B cell (primary cell): ENCODE measurements around the gene ITLN1. TPM values are rescaled to one million over a fixed set of nuclear protein-coding genes. Genes with fewer than 3 reads are reported as not detected.

Experiments
- ATAC-seq: fragments of 200-7000 bp; cut with Tn5 transposase; one replicate; pipeline ENCODE4 v1.10.0; 2021; ENCODE audit warnings: low read depth, mild to moderate bottlenecking, moderate number of reproducible peaks, moderate library complexity
- CTCF ChIA-PET: fragments of 350-600 bp; sonication (Branson Sonifier 250); formaldehyde crosslinking; loops from one replicate; lab custom pipeline; 2021; ENCODE audit warnings: antibody characterized with exemption, inconsistent platforms; lab: Charles Lee
- POLR2A ChIA-PET: fragments of 350-600 bp; sonication (Branson Sonifier 250); formaldehyde crosslinking; loops from one replicate; lab custom pipeline; 2021; ENCODE audit warnings: antibody characterized with exemption; lab: Charles Lee
- DNase-seq: peaks from one replicate; pipeline ENCODE4 v3.0.0; 2013
- H2AFZ ChIP-seq: 2 replicates; pipeline ENCODE4 v1.6.1; 2012; ENCODE audit warnings: mild to moderate bottlenecking, low read depth, low read length; ENCODE audit not compliant: insufficient read depth, poor library complexity, severe bottlenecking
- H3K27ac ChIP-seq, 2 donors: 1 replicate in 1 of 2; 2 replicates in 1 of 2; pipeline ENCODE4 v1.5.1; 2012 to 2013; ENCODE audit warnings: low read length in 2 of 2, mild to moderate bottlenecking in 2 of 2, moderate library complexity in 1 of 2
- H3K27me3 ChIP-seq, 4 experiments: fragments of 200-600 bp in 1 of 4; sonication (generic) in 1 of 4; replicated peaks in 1 of 4; 1 replicate in 2 of 4; 2 replicates in 2 of 4; pipeline versions ENCODE4 v1.6.1 to v1.7.0; 2013 to 2016; ENCODE audit warnings: low read length in 3 of 4, mild to moderate bottlenecking in 2 of 4, mixed read lengths in 1 of 4, moderate library complexity in 1 of 4; ENCODE audit not compliant: insufficient read depth in 4 of 4, control insufficient read depth in 3 of 4; ENCODE audit errors: control extremely low read depth in 1 of 4
- H3K36me3 ChIP-seq, 2 experiments: replicated peaks in 1 of 2; 1 replicate in 1 of 2; 2 replicates in 1 of 2; pipeline versions ENCODE4 v1.6.1 to v1.7.1; 2013; ENCODE audit warnings: low read length in 1 of 2; ENCODE audit not compliant: insufficient read depth in 2 of 2, control insufficient read depth in 1 of 2; ENCODE audit errors: control extremely low read depth in 1 of 2, extremely low read depth in 1 of 2
- H3K4me1 ChIP-seq, 2 donors: fragments of 200-600 bp in 1 of 2; sonication (generic) in 1 of 2; 1 replicate in 1 of 2; 2 replicates in 1 of 2; pipeline versions ENCODE4 v1.5.1 to v1.6.1; 2013 to 2017; ENCODE audit warnings: low read length in 2 of 2; ENCODE audit not compliant: control insufficient read depth in 2 of 2, insufficient read depth in 2 of 2
- H3K4me2 ChIP-seq: replicated peaks from 2 replicates; pipeline ENCODE3; 2012; ENCODE audit warnings: mild to moderate bottlenecking, low read depth, low read length; ENCODE audit not compliant: poor library complexity, severe bottlenecking
- H3K4me3 ChIP-seq, 5 experiments: fragments of 200-600 bp in 1 of 5; sonication (generic) in 1 of 5; 1 replicate in 3 of 5; 2 replicates in 2 of 5; pipeline versions ENCODE4 v1.5.1 to v1.7.0; 2011 to 2016; ENCODE audit warnings: low read length in 4 of 5, mild to moderate bottlenecking in 4 of 5, low read depth in 2 of 5, control low read depth in 1 of 5, moderate library complexity in 1 of 5; ENCODE audit not compliant: insufficient read depth in 1 of 5; ENCODE audit errors: control extremely low read depth in 1 of 5, extremely low read depth in 1 of 5
- H3K79me2 ChIP-seq: fragments of 200-600 bp; sonication (generic); one replicate; pipeline ENCODE4 v1.6.0; 2016; ENCODE audit warnings: low read length; ENCODE audit not compliant: control insufficient read depth, insufficient read depth
- H3K9ac ChIP-seq: fragments of 200-600 bp; sonication (generic); 2 replicates; pipeline ENCODE4 v1.6.1; 2017; ENCODE audit warnings: mild to moderate bottlenecking, low read length, moderate library complexity
- H3K9me3 ChIP-seq, 3 donors: one replicate each; pipeline versions ENCODE4 v1.6.1 to v1.7.1; 2013; ENCODE audit warnings: low read length in 2 of 3; ENCODE audit not compliant: control insufficient read depth in 2 of 3, insufficient read depth in 1 of 3; ENCODE audit errors: control extremely low read depth in 1 of 3
- H4K20me1 ChIP-seq: 2 replicates; pipeline ENCODE4 v1.6.0; 2012; ENCODE audit warnings: mild to moderate bottlenecking, low read length; ENCODE audit not compliant: insufficient read depth, control insufficient read depth, poor library complexity, severe bottlenecking
- H3K27ac Mint-ChIP-seq: one replicate; pipeline ENCODE4 v1.8.0; 2021; ENCODE audit warnings: mixed read lengths
- H3K27me3 Mint-ChIP-seq: one replicate; pipeline ENCODE4 v1.8.0; 2021; ENCODE audit warnings: mixed read lengths
- H3K4me1 Mint-ChIP-seq: one replicate; pipeline ENCODE4 v1.8.0; 2021; ENCODE audit warnings: mixed read lengths
- H3K4me3 Mint-ChIP-seq: one replicate; pipeline ENCODE4 v1.8.0; 2021; ENCODE audit warnings: mixed read lengths
- H3K9me3 Mint-ChIP-seq: one replicate; pipeline ENCODE4 v1.8.0; 2022; ENCODE audit warnings: mixed read lengths; ENCODE audit not compliant: insufficient read depth
- EZH2 ChIP-seq: IDR thresholded peaks from 2 replicates; pipeline ENCODE4 v1.6.1; 2012; ENCODE audit warnings: borderline replicate concordance, low read depth, mild to moderate bottlenecking, moderate library complexity, low read length; ENCODE audit not compliant: insufficient read depth, poor library complexity, severe bottlenecking
- WGBS: methylation state at CpG from one replicate; pipeline ENCODE4 v1.1.5; 2013; ENCODE audit warnings: missing lambda C conversion rate; ENCODE audit not compliant: insufficient coverage; 5-methylcytosine and 5-hydroxymethylcytosine counted together
- intact Hi-C: fragments of 100-400 bp; cut with micrococcal nuclease; formaldehyde crosslinking; loops from one replicate; pipeline ENCODE4 v1.10.0; 2022
- polyA plus RNA-seq: library from polyadenylated mRNA; depleted of rRNA; stranded (reverse); fragments of >200 nt; gene quantifications from 2 replicates; pipeline ENCODE4 v1.2.3, GENCODE V29; 2012
- total RNA-seq, 2 donors: library from RNA; stranded (reverse); fragments of 120-200 nt in 1 of 2; gene quantifications; 1 replicate in 1 of 2; 2 replicates in 1 of 2; pipeline versions ENCODE4 v1.2.3 to v1.2.4, GENCODE V29; 2013 to 2022
- TF ChIP-seq, protein P1 (sequence below): fragments of 200-600 bp; IDR thresholded peaks from one replicate; pipeline ENCODE4 v1.8.0; 2022; ENCODE audit warnings: antibody characterized with exemption, mild to moderate bottlenecking

Gene ITLN1
- total and polyA plus RNA-seq, 2 donors (not counting 1 experiment from before 2014, with no cell fraction given): not detected

DNA sequence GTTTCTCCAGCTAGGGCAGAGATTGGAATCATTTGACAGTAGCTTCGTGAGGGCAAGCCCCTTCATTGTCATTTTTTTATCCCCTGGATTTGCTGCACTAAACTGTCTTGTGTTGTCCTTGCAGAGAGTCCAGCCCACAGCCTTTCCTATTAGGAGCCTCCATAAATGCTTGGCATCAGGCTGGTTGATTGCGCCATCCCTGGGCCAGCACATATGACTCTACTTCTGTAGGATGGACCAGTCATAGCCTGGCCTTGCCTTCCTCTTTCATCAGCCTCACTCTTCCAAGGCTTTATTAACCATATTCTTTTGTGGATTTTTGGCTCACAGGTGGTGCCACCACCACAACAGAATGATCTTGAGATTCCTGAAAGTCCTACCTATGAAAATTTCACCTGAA is 57.6 kb downstream of the ITLN1 start:
- no peak overlapping the region for H3K4me3 Mint-ChIP-seq
- CTCF ChIA-PET: interaction anchor here (1.2 to 5.0 kb wide), 4 partner anchors 46 to 102 kb away, joined by 3 to 68 read pairs (median 10); no protein-coding TSS in a partner anchor
- POLR2A ChIA-PET: no interaction called here

DNA sequence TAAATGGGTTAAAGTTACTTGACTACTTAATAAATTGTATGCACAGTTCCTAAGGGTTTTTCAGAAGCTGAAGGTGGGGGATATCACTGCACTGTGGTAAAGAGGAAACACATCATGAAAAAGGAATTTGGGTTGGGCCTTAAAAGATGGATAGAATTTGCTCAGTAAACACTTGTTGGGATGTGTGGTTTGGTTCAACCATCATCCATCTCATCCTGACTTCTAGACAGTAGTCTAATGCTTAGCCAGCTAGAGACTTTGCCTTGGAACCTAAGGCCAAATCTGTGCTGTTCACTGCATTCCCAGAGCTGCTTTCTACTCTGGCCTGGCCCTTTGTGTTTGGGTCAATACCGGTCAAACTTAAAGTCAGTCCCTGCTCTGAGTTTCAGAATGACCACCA is 58.4 kb downstream of the ITLN1 start:
- no peak overlapping the region for H3K27ac ChIP-seq
- peaks cover 10 to 55% of the 10 kb centered on the region in 2 experiments for H3K36me3 ChIP-seq
- H4K20me1 ChIP-seq: no peaks in the 10 kb centered on the region
- no peaks in the 10 kb centered on the region for H3K9me3 Mint-ChIP-seq
- no peaks in the 10 kb centered on the region for H3K27me3 Mint-ChIP-seq
- ChIA-PET CTCF (interaction anchor here (1.2 to 2.6 kb wide), 3 partner anchors 45 to 79 kb away, joined by 3 to 12 read pairs (median 8); no protein-coding TSS in a partner anchor), POLR2A (no interaction called here)
- peak overlapping the region; percentile 67 for H3K27ac Mint-ChIP-seq
- DNase-seq (no peak), ATAC-seq (no peak)
- H3K9me3 ChIP-seq: no peaks in the 10 kb centered on the region
- no peaks in the 10 kb centered on the region for H3K27me3 ChIP-seq
- H3K4me3 ChIP-seq: no peak overlapping the region
- H3K9ac ChIP-seq: no peak overlapping the region
- H3K79me2 ChIP-seq: no peaks in the 10 kb centered on the region
- peaks cover 6% of the 10 kb centered on the region for H3K4me1 Mint-ChIP-seq
- intact Hi-C loops: no loop called here
- no peak overlapping the region for H2AFZ ChIP-seq
- 100% methylated on average over 1 of the region's 1 CpG for WGBS
- TF ChIP-seq, protein P1, sequence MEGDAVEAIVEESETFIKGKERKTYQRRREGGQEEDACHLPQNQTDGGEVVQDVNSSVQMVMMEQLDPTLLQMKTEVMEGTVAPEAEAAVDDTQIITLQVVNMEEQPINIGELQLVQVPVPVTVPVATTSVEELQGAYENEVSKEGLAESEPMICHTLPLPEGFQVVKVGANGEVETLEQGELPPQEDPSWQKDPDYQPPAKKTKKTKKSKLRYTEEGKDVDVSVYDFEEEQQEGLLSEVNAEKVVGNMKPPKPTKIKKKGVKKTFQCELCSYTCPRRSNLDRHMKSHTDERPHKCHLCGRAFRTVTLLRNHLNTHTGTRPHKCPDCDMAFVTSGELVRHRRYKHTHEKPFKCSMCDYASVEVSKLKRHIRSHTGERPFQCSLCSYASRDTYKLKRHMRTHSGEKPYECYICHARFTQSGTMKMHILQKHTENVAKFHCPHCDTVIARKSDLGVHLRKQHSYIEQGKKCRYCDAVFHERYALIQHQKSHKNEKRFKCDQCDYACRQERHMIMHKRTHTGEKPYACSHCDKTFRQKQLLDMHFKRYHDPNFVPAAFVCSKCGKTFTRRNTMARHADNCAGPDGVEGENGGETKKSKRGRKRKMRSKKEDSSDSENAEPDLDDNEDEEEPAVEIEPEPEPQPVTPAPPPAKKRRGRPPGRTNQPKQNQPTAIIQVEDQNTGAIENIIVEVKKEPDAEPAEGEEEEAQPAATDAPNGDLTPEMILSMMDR: no peak
- TF ChIP-seq EZH2: no peak
- H3K4me2 ChIP-seq: no peak overlapping the region
- no peaks in the 10 kb centered on the region for H3K4me1 ChIP-seq
- H3K4me3 Mint-ChIP-seq: no peak overlapping the region

More for the DNA sequence above, 57.6 kb downstream of the ITLN1 start:
- Mint-ChIP-seq H3K27ac (peak overlapping the region; percentile 29), H3K27me3 (no peaks in the 10 kb centered on the region), H3K4me1 (peaks cover 6% of the 10 kb centered on the region), H3K9me3 (no peaks in the 10 kb centered on the region)
- no peak overlapping the region for H3K27ac ChIP-seq
- no peaks in the 10 kb centered on the region for H3K9me3 ChIP-seq
- H3K9ac ChIP-seq: no peak overlapping the region
- no peak overlapping the region for H3K4me2 ChIP-seq
- no peaks in the 10 kb centered on the region for H3K27me3 ChIP-seq
- intact Hi-C loops: no loop called here
- peaks cover 10 to 47% of the 10 kb centered on the region in 2 experiments for H3K36me3 ChIP-seq
- H2AFZ ChIP-seq: no peak overlapping the region
- WGBS: 100% methylated on average over 2 of the region's 2 CpGs
- no peaks in the 10 kb centered on the region for H3K4me1 ChIP-seq
- no peak overlapping the region for H3K4me3 ChIP-seq
- no peak for TF ChIP-seq EZH2
- TF ChIP-seq, protein P1: no peak
- no peaks in the 10 kb centered on the region for H4K20me1 ChIP-seq
- no peaks in the 10 kb centered on the region for H3K79me2 ChIP-seq
- ATAC-seq (no peak), DNase-seq (no peak)

Other genes with a start within 250 kb of the ITLN1 start
- gene SLAMF1, start 238.1 kb downstream of the ITLN1 start, total RNA-seq: 42.3 and 45.6 TPM in 2 replicates
- gene SLAMF1, start 238.1 kb downstream of the ITLN1 start, polyA plus RNA-seq: 19.2 and 20.7 TPM in 2 replicates
- 252 and 255 TPM in 2 replicates for gene CD48, start 173.4 kb downstream of the ITLN1 start, total RNA-seq
- 422 and 428 TPM in 2 replicates for gene CD48, start 173.4 kb downstream of the ITLN1 start, polyA plus RNA-seq
- gene SLAMF7, start 145.9 kb downstream of the ITLN1 start, total RNA-seq: 51.6 and 52.6 TPM in 2 replicates
- 12.4 and 13.1 TPM in 2 replicates for gene SLAMF7, start 145.9 kb downstream of the ITLN1 start, polyA plus RNA-seq
- gene LY9, start 89.0 kb downstream of the ITLN1 start, total RNA-seq: 365 and 367 TPM in 2 replicates
- gene LY9, start 89.0 kb downstream of the ITLN1 start, polyA plus RNA-seq: 252 and 301 TPM in 2 replicates
- gene CD244, start 22.3 kb downstream of the ITLN1 start, total RNA-seq: 0.15 TPM in 1 of 2 replicates, not detected in the other
- 0.31 and 0.69 TPM in 2 replicates for gene CD244, start 22.3 kb downstream of the ITLN1 start, polyA plus RNA-seq
- gene ITLN2, start 69.6 kb upstream of the ITLN1 start, total RNA-seq: not detected in 2 replicates
- not detected in 2 replicates for gene ITLN2, start 69.6 kb upstream of the ITLN1 start, polyA plus RNA-seq
- 12.8 and 16.4 TPM in 2 replicates for gene F11R, start 136.0 kb upstream of the ITLN1 start, total RNA-seq
- 17.3 and 52.4 TPM in 2 replicates for gene F11R, start 136.0 kb upstream of the ITLN1 start, polyA plus RNA-seq
- gene TSTD1, start 153.8 kb upstream of the ITLN1 start, total RNA-seq: 85.6 and 94.4 TPM in 2 replicates
- 242 and 295 TPM in 2 replicates for gene TSTD1, start 153.8 kb upstream of the ITLN1 start, polyA plus RNA-seq
- 192 and 196 TPM in 2 replicates for gene USF1, start 160.8 kb upstream of the ITLN1 start, total RNA-seq
- gene USF1, start 160.8 kb upstream of the ITLN1 start, polyA plus RNA-seq: 249 and 334 TPM in 2 replicates
- 146 and 162 TPM in 2 replicates for gene ARHGAP30, start 184.7 kb upstream of the ITLN1 start, total RNA-seq
- gene ARHGAP30, start 184.7 kb upstream of the ITLN1 start, polyA plus RNA-seq: 95.9 and 122 TPM in 2 replicates
- not detected in 2 replicates for gene NECTIN4, start 204.4 kb upstream of the ITLN1 start, total RNA-seq
- not detected in 2 replicates for gene NECTIN4, start 204.4 kb upstream of the ITLN1 start, polyA plus RNA-seq
- 1.6 and 4.2 TPM in 2 replicates for gene KLHDC9, start 213.2 kb upstream of the ITLN1 start, total RNA-seq
- 2.7 and 3.5 TPM in 2 replicates for gene KLHDC9, start 213.2 kb upstream of the ITLN1 start, polyA plus RNA-seq
- 29.9 and 32.3 TPM in 2 replicates for gene PFDN2, start 232.9 kb upstream of the ITLN1 start, total RNA-seq
- gene PFDN2, start 232.9 kb upstream of the ITLN1 start, polyA plus RNA-seq: 43.2 and 120 TPM in 2 replicates
- 53.5 and 56.1 TPM in 2 replicates for gene NIT1, start 232.9 kb upstream of the ITLN1 start, total RNA-seq
- 45.3 and 61.0 TPM in 2 replicates for gene NIT1, start 232.9 kb upstream of the ITLN1 start, polyA plus RNA-seq
- gene DEDD, start 247.5 kb upstream of the ITLN1 start, total RNA-seq: 40.8 and 46.0 TPM in 2 replicates
- gene DEDD, start 247.5 kb upstream of the ITLN1 start, polyA plus RNA-seq: 35.9 and 38.8 TPM in 2 replicates